ENCODE measurements around the gene EPB41L5.

- no peak for TF ChIP-seq CTCF (IDR thresholded peaks at IDR 0.05)
- TF ChIP-seq POLR2A (IDR thresholded peaks at IDR 0.05): no peak
Measured at GRCh38 chr2:119983108-119983507, 29.8 kb upstream of the EPB41L5 start.

Measured in right lobe of liver (tissue), 4 donors.